Stimulated activated CD4-positive, alpha-beta T cell treated with anti-CD3 and anti-CD28 coated beads, Interleukin-15, amount 100 ng/mL, for 48 hours (primary cell): Measurements from ENCODE around the gene SEZ6.

Experiments used
- DNase-seq, 2 donors: peaks; one replicate each; pipeline ENCODE4 v3.0.0-alpha.2; 2020; ENCODE audit warnings: low read depth in 2 of 2

The SEZ6 gene

DNA sequence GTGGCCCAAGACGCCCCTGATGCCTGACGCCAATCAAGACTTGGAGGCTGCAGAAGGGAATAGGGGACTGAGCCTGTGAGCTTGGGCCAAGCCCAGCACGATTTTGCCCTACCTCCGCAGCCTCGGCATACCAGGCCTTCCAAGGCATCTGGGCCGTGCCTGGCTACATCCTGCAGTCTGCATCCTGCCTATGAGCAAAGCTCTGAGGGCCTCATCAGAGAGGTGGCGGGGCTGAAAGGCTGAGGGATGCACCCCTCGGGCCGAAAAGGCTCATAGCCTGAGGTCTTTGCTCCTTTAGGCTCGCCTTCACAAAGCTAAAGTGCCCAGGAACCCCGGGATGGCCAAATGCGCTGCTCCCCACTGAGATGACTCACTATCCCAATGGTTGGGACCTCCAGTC is 2.5 kb downstream of the SEZ6 start:
- DNase-seq = no peak

DNA sequence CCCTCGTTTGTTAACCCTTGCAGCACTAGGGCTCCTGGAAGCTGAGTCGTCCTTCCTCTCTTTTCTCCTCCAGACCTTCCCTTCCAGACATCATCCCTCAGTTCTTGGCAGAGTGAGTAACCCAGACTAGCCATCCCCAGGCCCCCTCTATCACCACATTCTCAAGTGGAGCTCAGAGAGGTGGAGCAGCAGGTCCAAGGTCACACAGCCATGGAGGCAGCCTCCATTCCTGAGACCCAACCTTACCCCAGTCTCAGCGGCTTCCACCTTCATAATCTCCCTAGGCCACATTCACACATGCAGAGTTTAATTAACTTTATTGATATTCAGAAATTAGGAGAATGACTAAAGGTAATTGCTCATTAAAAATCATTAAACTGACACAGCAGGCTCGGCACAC is 3.0 kb downstream of the SEZ6 start:
- no peak for DNase-seq

DNA sequence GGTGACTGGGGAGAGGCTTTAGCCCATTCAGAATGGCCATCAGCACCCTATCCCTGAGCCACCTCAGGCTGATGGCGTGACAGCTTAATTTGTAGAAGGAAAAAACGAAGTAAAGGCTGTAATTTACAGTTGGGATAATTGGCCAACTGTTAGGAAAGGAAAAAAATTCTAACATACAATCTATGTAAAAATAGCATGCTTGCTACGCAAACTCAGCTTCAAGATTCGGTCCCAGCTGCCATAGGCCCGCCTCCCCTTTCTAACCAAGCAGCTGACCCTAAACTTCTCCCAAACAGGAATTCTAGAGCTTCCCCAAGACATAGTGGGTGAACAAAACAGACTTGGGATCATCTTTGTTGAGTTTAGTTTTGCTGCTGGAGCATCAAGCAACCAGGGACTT is 4.9 kb downstream of the SEZ6 start:
- no peak for DNase-seq

DNA sequence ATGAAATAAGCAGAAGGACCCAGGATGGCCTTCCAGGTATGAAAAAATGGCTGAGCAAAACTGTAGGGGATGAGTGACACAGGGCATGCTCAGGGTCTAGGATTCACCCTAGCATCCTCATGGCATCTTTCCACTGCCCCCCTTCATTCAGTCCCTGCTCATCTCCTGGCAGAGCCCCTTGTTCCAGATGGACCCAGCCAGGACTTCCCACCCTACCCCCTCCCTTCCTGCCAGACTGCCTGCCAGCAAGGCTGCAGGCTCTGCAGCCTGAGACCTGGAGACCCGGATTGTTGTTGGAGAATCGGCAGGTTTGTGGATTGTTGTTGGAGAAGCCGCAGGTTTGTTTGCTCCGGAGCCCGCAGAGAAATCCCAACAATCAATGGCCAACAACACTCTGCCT is 6.6 kb downstream of the SEZ6 start:
- no peak for DNase-seq

DNA sequence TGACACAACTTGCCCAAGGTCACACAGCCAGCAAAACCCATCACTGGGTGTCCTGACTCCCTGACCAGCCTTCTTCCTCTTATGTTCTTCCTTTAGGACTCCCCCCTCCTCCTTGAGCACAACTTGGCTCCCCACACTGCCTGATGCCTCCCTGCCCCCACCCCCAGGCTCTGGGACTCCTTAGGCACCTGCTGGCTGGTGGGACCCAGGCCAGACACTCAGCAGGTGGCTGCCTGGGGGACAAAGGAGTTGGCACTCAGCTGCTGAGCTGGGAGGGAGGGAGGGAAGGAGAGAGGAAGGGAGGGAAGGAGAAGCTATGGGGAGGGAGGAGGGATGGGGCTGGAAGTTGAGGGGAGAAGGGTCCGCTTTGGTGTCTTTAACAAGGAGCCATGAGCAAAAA is 8.0 kb downstream of the SEZ6 start:
- DNase-seq = no peak

DNA sequence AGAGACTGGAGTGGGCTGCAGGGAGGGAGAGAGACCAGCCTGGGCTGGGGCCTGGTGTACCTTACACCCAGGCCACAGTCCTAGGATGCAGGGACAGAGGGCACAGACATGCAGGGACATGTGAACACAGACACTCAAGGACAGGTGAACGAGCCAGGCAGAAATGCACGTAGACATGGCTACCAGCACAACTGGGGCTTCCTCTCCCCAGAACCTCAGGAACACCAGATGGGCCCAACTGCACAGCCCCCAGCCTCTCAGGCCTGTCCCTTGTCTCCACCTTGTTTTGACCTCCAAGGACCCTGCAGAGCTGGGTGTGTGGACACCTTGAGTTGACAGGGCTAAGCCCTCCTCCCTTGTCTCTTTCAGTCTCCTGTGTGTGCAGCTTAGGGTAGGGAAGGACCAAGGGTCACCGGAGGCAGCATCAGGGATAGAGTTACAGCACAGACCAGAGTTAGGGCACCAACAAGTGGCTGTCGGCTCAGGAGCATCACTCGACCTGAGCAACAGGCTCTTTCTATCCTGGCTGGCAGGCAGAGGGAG is 9.2 kb downstream of the SEZ6 start:
- DNase-seq = no peak

DNA sequence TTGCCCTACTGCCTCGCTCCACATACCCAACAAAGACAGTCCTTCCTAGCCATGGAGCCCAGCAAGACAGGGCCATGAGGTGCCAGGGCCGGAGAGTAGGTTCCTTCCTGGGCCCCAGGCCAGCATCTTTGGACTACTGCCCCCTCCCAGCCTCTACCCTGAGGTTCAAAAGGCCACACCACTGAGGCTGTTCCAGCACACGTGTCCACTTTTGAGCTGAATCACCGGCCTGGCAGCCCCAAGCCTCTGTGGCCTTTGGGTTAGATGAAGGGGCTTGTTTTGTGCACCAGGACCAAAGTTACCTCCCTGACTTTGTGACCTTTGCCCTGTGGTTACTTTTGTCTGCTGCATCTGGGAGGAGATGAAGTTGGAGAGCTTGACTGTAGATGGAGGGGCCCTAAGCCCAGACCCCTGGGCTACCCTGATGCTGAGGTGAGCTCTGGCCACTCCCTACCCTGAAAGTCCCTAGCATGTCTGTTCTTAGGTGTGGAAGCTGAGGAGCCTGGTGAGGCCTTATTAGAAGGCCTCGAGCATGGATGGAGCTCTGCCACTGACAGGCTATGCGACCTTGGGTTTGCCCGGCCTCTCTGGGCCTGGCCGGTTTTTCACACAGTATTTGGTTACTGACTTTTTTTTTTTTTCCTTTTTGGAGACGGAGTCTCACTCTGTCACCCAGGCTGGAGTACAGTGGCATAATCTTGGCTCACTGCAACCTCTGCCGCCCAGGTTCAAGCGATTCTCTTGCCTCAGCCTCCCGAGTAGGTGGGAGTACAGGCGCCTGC is 12.0 kb downstream of the SEZ6 start:
- no peak for DNase-seq

DNA sequence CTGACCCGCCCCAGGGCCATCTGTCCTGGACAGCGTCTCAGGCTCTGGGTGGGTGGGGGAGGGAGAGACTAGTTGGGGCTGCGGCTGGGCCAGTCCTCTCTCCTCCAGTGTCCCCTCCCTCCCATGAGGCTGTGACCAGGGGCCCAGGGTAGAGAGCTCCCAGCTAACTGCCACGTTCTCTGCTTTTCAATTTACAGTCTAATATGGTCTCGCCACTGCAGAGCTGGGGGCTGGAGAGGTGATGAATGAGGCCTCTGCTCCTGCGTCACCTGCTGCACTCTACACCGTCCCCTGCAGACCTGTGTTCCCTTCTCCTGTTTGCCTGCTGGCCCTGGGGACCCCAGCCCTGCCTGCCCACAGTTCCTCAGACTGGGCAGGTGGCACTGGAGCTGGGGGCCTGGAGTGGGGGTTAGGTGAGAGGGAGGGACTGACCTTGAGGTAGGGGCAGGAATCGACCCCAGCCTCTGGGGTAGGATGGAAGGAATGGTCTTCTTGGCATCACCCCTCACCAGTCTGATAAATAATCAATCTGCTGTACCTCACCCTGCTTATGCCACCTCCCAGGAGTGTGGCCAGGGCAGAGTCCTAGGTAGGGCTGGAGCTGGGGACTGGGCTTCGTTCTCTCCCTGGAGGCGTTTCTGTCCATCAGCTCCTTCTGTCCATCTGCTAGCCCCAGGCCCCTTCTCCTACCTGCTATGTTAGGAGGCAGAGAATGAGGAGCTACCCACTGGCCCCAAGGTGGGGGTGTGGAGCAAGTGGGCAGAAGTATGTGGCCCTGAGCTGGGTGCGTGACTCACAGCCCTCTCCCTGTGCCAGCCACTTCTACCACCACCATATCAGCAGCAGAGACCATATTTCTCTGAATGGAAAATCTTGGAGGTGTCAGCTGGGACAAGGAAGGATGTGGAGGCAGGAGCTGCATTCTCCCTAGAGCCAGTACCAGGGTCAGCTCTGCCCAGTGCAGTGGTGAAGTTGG is 12.9 kb downstream of the SEZ6 start:
- DNase-seq = no peak

DNA sequence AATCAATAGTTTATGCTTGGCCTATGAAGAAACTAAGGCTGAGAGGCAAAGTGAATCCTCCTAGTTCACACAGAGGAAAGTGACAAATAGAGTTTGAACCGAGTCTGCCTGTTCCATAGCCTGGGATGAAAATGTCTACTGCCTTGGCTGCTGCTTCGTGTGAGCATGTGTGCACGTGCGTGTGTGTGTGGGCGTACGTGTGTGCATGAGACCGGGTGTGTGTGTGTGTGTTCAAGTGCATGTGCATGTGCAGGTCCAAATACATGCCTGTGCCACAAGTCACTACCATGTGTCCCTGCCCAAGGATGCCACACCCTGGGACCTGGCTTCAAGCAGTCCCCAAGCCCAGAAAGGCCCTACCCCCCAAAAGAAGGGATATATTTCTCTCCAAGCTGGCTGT is 13.6 kb downstream of the SEZ6 start:
- no peak for DNase-seq

DNA sequence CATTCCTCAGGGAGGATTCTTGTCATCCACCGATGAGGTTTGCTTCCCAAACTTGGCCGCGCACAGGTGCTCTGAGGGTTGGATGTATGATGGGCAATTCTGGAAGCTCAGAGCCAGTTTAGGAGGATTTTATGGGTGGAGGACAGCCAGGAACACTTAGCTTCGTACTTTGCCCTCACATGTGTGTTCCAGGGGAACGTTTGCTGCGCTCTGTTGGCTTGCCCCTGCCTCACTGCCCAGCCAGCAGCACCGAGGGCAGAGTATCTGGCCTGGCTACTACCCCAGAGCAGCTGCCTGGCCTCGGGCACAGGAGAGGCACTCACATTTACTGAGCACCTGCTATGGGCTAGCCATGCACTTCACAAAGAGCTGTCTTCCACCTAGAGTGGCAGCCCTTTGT is 14.1 kb downstream of the SEZ6 start:
- DNase-seq = no peak

DNA sequence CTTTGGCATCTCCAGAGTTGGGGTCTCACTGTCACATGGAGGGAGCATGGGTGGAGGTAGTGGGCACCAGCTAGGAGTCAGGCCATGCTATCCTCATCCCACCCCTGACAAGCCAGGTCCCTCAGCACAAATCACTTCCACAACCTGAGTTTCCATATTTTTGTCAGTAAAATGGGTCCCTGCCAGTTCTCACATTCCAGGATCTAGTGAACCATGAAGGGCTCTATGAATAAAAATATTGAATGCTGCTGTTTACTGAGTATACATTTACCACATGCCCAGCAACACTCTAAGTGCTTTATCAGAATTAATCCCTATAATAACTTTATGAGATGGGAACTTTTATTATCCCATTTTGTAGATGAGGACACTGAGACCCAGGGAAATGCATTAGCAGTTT is 16.8 kb downstream of the SEZ6 start:
- DNase-seq = no peak

DNA sequence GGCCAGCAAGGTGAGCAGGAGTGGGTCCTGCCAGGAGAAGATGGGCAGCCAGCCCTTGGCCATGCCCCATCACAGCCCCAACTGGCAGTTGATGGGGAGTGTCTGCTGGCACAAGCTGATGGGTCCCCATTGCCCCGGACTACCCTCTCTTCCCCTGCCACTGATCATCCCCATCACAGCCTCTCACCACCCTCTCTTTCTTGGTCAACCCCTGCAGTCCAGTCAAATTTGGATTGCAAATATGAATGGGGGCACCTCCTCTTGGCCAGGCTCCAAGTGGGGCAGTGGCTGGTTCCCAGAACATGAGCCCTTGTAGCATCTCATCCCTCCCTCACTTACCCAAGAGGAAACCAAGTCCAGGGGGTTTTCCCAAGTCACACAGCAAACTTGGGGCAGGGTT is 17.4 kb downstream of the SEZ6 start:
- DNase-seq = no peak

DNA sequence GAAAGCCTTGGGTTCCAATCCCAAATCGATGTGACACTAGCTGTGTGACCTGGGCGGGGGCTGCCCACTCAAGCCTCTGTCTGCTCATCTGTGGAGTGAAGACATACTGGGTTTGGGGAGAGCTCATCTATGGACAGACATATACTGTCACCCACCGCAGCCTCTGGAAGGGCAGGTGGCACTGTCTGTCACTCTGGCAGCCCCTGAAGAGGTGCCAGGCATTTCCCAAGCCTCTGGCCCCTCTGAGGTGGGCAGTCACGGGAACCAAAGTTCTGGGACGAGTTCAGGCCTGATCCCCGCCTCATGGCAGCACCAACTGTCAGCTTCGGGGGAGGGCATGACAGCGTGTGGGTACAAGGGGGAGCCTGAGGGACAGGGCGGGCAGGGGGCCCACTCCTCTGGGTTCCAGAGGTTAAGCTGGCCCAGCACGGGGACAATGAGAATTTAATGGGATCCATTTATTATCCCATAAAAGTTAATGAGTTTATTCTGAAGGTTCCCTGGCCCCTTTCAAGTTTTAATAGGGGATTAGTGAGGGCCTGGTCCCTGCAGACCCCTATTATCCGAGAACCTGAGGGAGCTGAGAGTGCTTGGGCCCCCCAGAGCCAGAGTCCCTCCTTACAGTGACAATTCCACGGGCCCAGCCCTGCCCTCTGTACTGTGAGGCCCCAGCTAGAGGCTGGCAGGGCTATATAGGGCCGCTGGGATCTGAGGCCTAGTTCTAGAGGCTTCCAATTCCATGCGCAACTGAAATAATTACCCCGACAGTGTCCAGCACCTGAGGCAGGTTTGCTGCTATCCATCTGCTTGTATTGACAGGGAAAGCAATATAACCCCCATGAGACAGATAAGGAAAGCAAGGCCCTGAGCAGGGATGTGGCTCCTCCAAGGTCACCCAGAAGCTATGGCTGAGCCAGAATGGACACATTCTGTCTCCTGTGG is 18.8 kb downstream of the SEZ6 start:
- DNase-seq = no peak

DNA sequence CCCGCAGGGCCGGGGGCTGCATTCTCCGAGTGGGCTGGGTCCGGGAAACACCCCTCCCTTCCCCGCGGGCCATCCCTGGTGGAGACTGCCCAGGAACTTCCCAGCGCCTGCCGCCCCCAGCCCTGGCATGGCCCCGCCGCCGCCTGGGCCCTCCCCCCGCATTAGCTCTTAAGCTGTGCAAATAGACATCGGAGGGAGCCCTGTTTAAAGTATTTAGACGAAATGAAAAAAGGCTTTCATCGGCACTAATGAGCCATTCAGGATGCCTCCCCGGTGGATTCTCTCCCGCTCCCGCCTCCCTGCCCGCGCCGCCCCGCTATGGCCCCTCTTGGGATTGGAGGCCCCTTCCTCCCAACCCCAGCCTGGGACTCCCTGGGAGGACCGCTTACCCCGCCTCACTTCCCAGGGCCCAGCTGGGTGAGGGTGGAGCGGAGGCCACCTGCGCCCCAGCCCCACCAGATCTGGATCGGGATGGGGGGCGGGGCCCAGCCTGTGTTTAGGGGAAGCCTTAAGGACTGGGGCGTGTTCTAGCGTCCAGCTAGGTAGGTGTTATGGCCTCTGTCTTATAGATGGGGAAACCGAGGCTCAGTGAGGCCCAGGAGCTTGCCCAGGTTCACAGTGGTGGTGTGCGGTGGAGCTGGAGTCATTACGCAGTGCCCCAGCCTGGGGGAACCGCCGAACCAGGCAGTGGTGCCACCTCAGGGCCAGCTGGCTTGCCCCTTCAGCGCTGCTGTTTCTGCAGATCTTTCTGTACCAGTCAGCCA is 19.7 kb downstream of the SEZ6 start:
- DNase-seq = no peak

DNA sequence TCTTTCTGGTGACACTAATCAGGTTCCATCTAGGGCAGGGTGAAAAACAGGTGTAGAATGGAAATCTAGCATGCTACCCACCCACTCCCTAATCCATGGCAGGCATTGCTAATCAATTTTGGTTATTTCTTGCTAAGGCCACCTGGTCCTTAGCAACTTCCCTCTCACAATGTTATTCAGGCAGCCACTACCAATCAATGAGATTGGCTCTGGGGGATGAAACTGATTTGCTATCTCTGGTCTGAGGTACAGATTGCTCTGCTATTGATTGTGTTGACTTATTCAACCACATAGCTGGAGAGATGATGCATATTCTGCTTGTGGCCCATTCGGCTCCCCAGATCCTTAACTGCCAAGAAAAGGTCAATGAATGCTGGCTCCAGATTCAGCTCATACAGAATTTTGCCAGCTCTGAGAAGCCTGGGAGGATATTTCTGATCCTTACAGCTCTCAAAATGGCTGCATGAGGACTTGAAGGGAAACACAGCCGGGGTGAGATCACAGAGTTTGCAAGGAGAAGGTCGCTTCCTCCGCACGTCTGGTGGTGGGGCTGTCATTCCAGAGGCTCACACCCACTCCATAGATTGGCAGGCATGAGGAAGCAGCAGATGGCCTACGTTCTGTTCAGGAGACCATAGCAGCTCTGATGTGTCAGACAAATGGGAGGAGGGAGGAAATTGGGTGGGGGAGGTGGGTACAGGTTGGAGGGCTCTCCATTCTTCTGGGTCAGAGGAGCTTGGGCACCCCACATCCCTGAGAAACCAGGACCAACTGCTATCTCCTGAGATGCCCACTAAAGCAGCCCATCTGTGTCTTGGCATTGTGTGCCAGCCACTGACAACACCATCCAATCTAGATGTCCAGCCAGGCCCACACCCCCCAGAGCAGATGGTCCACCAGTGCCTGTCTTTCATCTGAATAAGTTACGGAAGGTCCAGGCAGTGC is 22.3 kb downstream of the SEZ6 start:
- DNase-seq = no peak

DNA sequence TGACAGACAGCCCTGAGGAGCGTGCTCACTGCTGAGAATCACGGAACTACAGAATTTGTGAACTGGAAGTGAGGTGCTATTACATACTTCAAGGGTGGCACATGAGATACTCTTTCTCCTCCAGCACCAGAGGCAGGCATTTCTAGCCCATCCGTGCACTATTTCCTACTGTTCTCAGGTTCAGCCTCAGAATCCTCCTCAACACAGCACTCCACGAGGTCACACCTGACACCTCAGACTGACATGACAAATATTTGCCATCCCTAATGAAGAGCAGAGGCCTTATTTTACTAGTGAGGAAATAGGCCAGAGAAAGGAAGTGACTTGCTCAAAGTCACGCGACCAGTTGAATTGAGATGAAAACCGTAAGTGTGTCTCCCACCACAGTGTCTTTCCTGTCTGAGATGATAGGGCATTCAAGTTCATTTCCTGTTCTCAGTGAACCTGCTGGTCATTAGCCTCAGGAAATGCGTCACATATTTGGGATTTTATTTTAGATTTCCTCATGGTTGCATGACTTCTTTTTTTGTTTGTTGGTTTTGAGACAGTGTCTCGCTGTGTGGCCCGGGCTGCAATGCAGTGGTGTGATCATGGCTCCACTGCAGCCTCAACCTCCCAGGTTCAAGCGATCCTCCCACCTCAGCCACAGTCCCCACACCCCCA is 23.6 kb downstream of the SEZ6 start:
- DNase-seq = peak; percentile 4 to 19

DNA sequence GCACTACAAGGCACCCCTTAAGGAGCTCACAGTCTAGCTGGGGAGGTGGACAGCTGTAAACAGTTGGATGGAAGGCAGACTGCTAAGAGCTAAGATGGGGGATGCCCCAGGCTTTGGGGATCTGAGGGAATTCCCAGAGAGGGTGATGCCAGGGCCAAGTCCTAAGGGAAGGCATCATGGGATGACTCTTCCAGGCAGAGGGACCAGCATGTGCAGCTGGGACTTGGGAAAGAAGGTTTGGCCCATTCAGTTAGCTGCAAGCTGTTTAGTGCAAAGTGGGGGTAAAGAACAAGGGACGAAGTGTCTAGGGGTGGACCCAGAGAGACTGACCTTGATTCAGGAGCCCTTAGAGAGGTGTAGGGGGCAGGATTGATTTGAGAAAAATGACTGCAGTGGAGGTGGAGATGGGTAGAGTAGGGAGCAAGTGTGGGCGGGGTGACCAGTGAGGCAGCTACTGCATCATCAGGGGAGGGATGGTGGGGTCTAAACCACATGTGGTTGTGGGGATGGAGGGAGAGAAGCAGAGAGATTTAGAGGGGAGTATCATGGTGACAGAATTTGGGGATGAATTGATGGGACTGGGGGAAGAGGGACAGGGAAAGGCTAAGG is 27.4 kb downstream of the SEZ6 start:
- no peak for DNase-seq

DNA sequence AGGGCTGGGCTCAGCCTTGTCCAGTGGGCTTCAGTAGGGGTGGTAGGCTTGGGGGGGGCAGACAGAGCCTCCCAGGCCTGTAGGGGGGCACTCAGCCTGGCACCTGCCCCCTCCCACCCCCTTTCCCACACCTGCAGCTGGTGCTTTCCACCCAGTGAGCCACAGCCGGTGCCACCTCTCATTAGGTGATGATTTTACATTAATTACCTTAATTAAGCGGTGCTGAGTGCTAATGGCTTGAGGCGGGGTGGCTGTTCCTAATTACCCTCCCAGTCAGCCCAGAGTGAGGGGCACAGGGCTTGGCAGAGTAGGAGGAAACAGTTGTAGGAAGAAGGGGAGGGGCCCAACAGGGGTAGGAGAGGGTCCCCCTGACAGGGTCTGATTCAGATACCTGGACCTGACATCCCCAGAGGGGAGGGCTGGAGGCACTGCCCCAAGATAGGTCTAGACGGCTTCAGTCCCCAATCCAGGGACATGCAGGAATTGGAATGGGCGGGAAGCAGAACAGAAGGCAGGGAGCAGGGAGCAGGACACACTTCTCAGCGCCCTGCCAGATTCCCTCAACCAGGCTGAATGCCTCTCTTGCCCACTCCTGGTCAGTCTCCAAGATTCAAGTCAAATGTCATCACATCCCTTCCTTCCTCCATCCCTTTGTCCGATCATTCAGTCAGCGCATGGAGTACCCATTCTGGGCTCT is 28.0 kb downstream of the SEZ6 start:
- no peak for DNase-seq
